ENCODE measurements around the gene LRP5.

- TF ChIP-seq, protein P1, sequence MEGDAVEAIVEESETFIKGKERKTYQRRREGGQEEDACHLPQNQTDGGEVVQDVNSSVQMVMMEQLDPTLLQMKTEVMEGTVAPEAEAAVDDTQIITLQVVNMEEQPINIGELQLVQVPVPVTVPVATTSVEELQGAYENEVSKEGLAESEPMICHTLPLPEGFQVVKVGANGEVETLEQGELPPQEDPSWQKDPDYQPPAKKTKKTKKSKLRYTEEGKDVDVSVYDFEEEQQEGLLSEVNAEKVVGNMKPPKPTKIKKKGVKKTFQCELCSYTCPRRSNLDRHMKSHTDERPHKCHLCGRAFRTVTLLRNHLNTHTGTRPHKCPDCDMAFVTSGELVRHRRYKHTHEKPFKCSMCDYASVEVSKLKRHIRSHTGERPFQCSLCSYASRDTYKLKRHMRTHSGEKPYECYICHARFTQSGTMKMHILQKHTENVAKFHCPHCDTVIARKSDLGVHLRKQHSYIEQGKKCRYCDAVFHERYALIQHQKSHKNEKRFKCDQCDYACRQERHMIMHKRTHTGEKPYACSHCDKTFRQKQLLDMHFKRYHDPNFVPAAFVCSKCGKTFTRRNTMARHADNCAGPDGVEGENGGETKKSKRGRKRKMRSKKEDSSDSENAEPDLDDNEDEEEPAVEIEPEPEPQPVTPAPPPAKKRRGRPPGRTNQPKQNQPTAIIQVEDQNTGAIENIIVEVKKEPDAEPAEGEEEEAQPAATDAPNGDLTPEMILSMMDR (IDR thresholded peaks at IDR 0.05), result no peak
- no peak for TF ChIP-seq POLR2AphosphoS5 (IDR thresholded peaks at IDR 0.05)
These were observed 28.6 kb downstream of the LRP5 start for GRCh38 chr11:68340784-68341556.
